Neural progenitor cell (in vitro differentiated cells): ENCODE results near the gene MPPED1. TPM values are rescaled to one million over a fixed set of nuclear protein-coding genes. Genes with fewer than 3 reads are reported as not detected.

ENCODE experiments used
- DNase-seq: peaks from one replicate; pipeline ENCODE4 v3.0.0-alpha.2; 2016; ENCODE audit warnings: low spot score
- H2AFZ ChIP-seq: fragments of 200-600 bp; sonication (generic); replicated peaks from 2 replicates; pipeline ENCODE4 v1.6.1; 2016; ENCODE audit warnings: antibody characterized with exemption
- H3F3A ChIP-seq: fragments of 200-600 bp; sonication (generic); 2 replicates; pipeline ENCODE4 v1.6.1; 2016; ENCODE audit warnings: antibody characterized with exemption, low read depth
- H3K27ac ChIP-seq: fragments of 200-600 bp; sonication (generic); 2 replicates; pipeline ENCODE4 v1.5.1; 2016; ENCODE audit warnings: mild to moderate bottlenecking
- H3K27me3 ChIP-seq: fragments of 200-600 bp; sonication (generic); 2 replicates; pipeline ENCODE4 v1.6.1; 2016; ENCODE audit warnings: mild to moderate bottlenecking, moderate library complexity
- H3K36me3 ChIP-seq: fragments of 200-600 bp; sonication (generic); 2 replicates; pipeline ENCODE4 v1.5.1; 2016
- H3K4me1 ChIP-seq: fragments of 200-600 bp; sonication (generic); 2 replicates; pipeline ENCODE4 v1.6.1; 2016; ENCODE audit warnings: mixed run types
- H3K4me2 ChIP-seq: fragments of 200-600 bp; sonication (generic); 2 replicates; pipeline ENCODE4 v1.6.1; 2016
- H3K4me3 ChIP-seq: fragments of 200-600 bp; sonication (generic); 2 replicates; pipeline ENCODE4 v1.5.1; 2016
- H3K79me2 ChIP-seq: fragments of 200-600 bp; sonication (generic); 2 replicates; pipeline ENCODE4 v1.6.1; 2016; ENCODE audit warnings: low read depth
- H3K9ac ChIP-seq: fragments of 200-600 bp; sonication (generic); 2 replicates; pipeline ENCODE4 v1.6.1; 2016
- H3K9me3 ChIP-seq: fragments of 200-600 bp; sonication (generic); 2 replicates; pipeline ENCODE4 v1.5.1; 2016; ENCODE audit warnings: low read depth
- H4K20me1 ChIP-seq: fragments of 200-600 bp; sonication (generic); 2 replicates; pipeline ENCODE4 v1.6.1; 2016; ENCODE audit warnings: low read depth
- H3K27ac Mint-ChIP-seq: 3 replicates; pipeline ENCODE4 v1.8.0; 2021; ENCODE audit warnings: mixed read lengths
- H3K27me3 Mint-ChIP-seq: 2 replicates; pipeline ENCODE4 v1.8.0; 2022; ENCODE audit warnings: low read depth, mild to moderate bottlenecking, inconsistent platforms, moderate library complexity, mixed read lengths; ENCODE audit not compliant: insufficient read depth
- H3K36me3 Mint-ChIP-seq: 3 replicates; pipeline ENCODE4 v1.8.0; 2021; ENCODE audit warnings: mixed read lengths
- H3K4me1 Mint-ChIP-seq: 3 replicates; pipeline ENCODE4 v1.8.0; 2021; ENCODE audit warnings: mixed read lengths
- H3K4me3 Mint-ChIP-seq: 3 replicates; pipeline ENCODE4 v1.8.0; 2021; ENCODE audit warnings: mild to moderate bottlenecking, moderate library complexity, mixed read lengths
- H3K9me3 Mint-ChIP-seq: 3 replicates; pipeline ENCODE4 v1.8.0; 2020; ENCODE audit warnings: mixed read lengths
- CTCF ChIP-seq: fragments of 200-600 bp; sonication (generic); IDR thresholded peaks from 2 replicates; pipeline ENCODE4 v1.5.1; 2017; ENCODE audit warnings: antibody characterized with exemption, mild to moderate bottlenecking
- EZH2 ChIP-seq: fragments of 200-600 bp; sonication (generic); IDR thresholded peaks from 2 replicates; pipeline ENCODE4 v1.6.1; 2017; ENCODE audit warnings: antibody characterized with exemption, mild to moderate bottlenecking, moderate library complexity
- EZH2phosphoT487 ChIP-seq: fragments of 200-600 bp; sonication (generic); IDR thresholded peaks from 2 replicates; pipeline ENCODE4 v1.6.1; 2017; ENCODE audit warnings: antibody characterized with exemption
- total RNA-seq: library from RNA; depleted of rRNA; stranded (reverse); fragments of >200 nt; gene quantifications from 2 replicates; pipeline ENCODE4 v1.2.3, GENCODE V29; 2015; ENCODE audit warnings: low replicate concordance

The MPPED1 gene
- total RNA-seq, 1 donor from 2014 or later: 2.0 TPM

- Histone ChIP-seq H2AFZ (no peak overlapping the region), H3K4me2 (no peak overlapping the region), H4K20me1 (no peaks in the 10 kb centered on the region), H3K36me3 (no peaks in the 10 kb centered on the region), H3K4me3 (no peak overlapping the region), H3F3A (no peaks in the 10 kb centered on the region), H3K79me2 (no peaks in the 10 kb centered on the region), H3K27me3 (peaks cover 26% of the 10 kb centered on the region), H3K9me3 (no peaks in the 10 kb centered on the region), H3K9ac (no peak overlapping the region), H3K4me1 (peaks cover 21% of the 10 kb centered on the region), H3K27ac (no peak overlapping the region)
- H3K4me1 Mint-ChIP-seq: peaks cover 28% of the 10 kb centered on the region
- H3K27ac Mint-ChIP-seq: no peak overlapping the region
- no peaks in the 10 kb centered on the region for H3K36me3 Mint-ChIP-seq
- H3K27me3 Mint-ChIP-seq: peaks cover 18% of the 10 kb centered on the region
- TF ChIP-seq CTCF (no peak), EZH2 (no peak), EZH2phosphoT487 (no peak)
- H3K4me3 Mint-ChIP-seq: no peak overlapping the region
- no peaks in the 10 kb centered on the region for H3K9me3 Mint-ChIP-seq
- no peak for DNase-seq
These were observed 24.0 kb upstream of the MPPED1 start for GRCh38 chr22:43387815-43388214.

GRCh38 chr22:43388420-43388851, 23.4 kb upstream of the MPPED1 start:
- peaks cover 21% of the 10 kb centered on the region for H3K27me3 Mint-ChIP-seq
- peak; percentile 86 for DNase-seq
- peaks cover 26% of the 10 kb centered on the region for H3K27me3 ChIP-seq
- no peak for TF ChIP-seq EZH2
- peak; percentile 96 for TF ChIP-seq CTCF
- no peaks in the 10 kb centered on the region for H3K9me3 Mint-ChIP-seq
- H3F3A ChIP-seq: no peaks in the 10 kb centered on the region
- no peak overlapping the region for H3K27ac ChIP-seq
- H3K4me1 ChIP-seq: peaks cover 27% of the 10 kb centered on the region
- H3K36me3 Mint-ChIP-seq: no peaks in the 10 kb centered on the region
- H3K4me3 ChIP-seq: no peak overlapping the region
- no peak overlapping the region for H3K27ac Mint-ChIP-seq
- H3K9me3 ChIP-seq: no peaks in the 10 kb centered on the region
- H3K4me1 Mint-ChIP-seq: peaks cover 29% of the 10 kb centered on the region
- H3K36me3 ChIP-seq: no peaks in the 10 kb centered on the region
- H3K79me2 ChIP-seq: no peaks in the 10 kb centered on the region
- no peak overlapping the region for H2AFZ ChIP-seq
- H3K4me3 Mint-ChIP-seq: no peak overlapping the region
- H3K4me2 ChIP-seq: no peak overlapping the region
- H3K9ac ChIP-seq: no peak overlapping the region
- no peaks in the 10 kb centered on the region for H4K20me1 ChIP-seq

GRCh38 chr22:43389227-43389836, 22.5 kb upstream of the MPPED1 start:
- H3K36me3 Mint-ChIP-seq: no peaks in the 10 kb centered on the region
- H3K27ac Mint-ChIP-seq: no peak overlapping the region
- Histone ChIP-seq H3K36me3 (no peaks in the 10 kb centered on the region), H3K9ac (no peak overlapping the region), H3K4me3 (no peak overlapping the region), H3K4me2 (no peak overlapping the region), H3K27ac (no peak overlapping the region), H3F3A (no peaks in the 10 kb centered on the region), H2AFZ (no peak overlapping the region), H3K79me2 (no peaks in the 10 kb centered on the region), H3K27me3 (peaks cover 26% of the 10 kb centered on the region), H4K20me1 (no peaks in the 10 kb centered on the region), H3K9me3 (no peaks in the 10 kb centered on the region), H3K4me1 (peaks cover 30% of the 10 kb centered on the region)
- peaks cover 35% of the 10 kb centered on the region for H3K4me1 Mint-ChIP-seq
- peaks cover 28% of the 10 kb centered on the region for H3K27me3 Mint-ChIP-seq
- no peak for TF ChIP-seq CTCF
- no peak for TF ChIP-seq EZH2
- no peak for TF ChIP-seq EZH2phosphoT487
- H3K9me3 Mint-ChIP-seq: no peaks in the 10 kb centered on the region
- DNase-seq: no peak
- H3K4me3 Mint-ChIP-seq: peak overlapping the region; percentile 10
